Liver (tissue), 3 donors: ENCODE results near the gene TXK.

ENCODE experiments used
- CTCF ChIP-seq: fragments of 150-350 bp; IDR thresholded peaks from 2 replicates; pipeline ENCODE4 v1.5.1; 2017; ENCODE audit warnings: improper control_type of control experiment, low read depth, low read length; ENCODE audit not compliant: missing input control
- MAX ChIP-seq: IDR thresholded peaks from 2 replicates; pipeline ENCODE4 v1.6.1; 2016; ENCODE audit warnings: antibody characterized with exemption
- RAD21 ChIP-seq, 2 donors: IDR thresholded peaks; 2 replicates each; pipeline ENCODE4 v1.6.1; 2016; ENCODE audit warnings: antibody characterized with exemption in 2 of 2, mild to moderate bottlenecking in 2 of 2
- REST ChIP-seq: IDR thresholded peaks from 2 replicates; pipeline ENCODE4 v1.6.1; 2016; ENCODE audit warnings: antibody characterized with exemption, mild to moderate bottlenecking
- donor health status: healthy.
- donor health status: healthy.

GRCh38 chr4:48141048-48141447 lies 7.0 kb upstream of the TXK start:
- peak; percentile 59 for TF ChIP-seq CTCF
- TF ChIP-seq REST, result no peak
- TF ChIP-seq MAX, result no peak
- TF ChIP-seq RAD21 (IDR thresholded peaks at IDR 0.05), result peak; percentile 71 to 76
